Testis (tissue), 2 donors: ENCODE measurements around the gene KLLN.

ENCODE experiments used
- POLR2A ChIP-seq: fragments of 450-650 bp; IDR thresholded peaks from one replicate; pipeline ENCODE4 v1.6.1; 2017; ENCODE audit warnings: antibody characterized with exemption, mild to moderate bottlenecking, moderate library complexity
- TF ChIP-seq, protein P1 (sequence below), 3 experiments: fragments of 450-650 bp in 2 of 3; fragments of 200-600 bp in 1 of 3; sonication (generic) in 1 of 3; IDR thresholded peaks; one replicate each; pipeline ENCODE4 v1.5.1; 2016 to 2019; ENCODE audit warnings: antibody characterized with exemption in 3 of 3, mild to moderate bottlenecking in 2 of 3, moderate library complexity in 1 of 3

DNA sequence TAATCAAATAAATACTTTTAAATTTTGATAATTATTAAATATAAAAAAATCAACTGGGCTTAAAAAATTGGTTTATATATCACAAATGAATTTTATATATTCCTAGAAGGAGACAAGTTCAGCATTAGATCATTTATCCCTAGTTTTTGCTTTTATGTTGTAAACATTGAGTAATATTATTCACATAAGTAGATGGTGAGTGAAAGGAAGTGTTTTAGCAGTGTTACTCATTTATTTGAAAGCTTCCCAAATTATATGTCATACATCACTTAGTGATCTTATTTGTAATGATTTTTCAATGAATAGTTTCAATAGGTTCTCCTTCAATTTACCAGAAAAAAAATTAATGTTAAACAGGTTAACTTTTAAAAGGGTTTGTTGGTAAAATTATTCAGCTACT is 15.8 kb downstream of the KLLN start:
- TF ChIP-seq, protein P1, sequence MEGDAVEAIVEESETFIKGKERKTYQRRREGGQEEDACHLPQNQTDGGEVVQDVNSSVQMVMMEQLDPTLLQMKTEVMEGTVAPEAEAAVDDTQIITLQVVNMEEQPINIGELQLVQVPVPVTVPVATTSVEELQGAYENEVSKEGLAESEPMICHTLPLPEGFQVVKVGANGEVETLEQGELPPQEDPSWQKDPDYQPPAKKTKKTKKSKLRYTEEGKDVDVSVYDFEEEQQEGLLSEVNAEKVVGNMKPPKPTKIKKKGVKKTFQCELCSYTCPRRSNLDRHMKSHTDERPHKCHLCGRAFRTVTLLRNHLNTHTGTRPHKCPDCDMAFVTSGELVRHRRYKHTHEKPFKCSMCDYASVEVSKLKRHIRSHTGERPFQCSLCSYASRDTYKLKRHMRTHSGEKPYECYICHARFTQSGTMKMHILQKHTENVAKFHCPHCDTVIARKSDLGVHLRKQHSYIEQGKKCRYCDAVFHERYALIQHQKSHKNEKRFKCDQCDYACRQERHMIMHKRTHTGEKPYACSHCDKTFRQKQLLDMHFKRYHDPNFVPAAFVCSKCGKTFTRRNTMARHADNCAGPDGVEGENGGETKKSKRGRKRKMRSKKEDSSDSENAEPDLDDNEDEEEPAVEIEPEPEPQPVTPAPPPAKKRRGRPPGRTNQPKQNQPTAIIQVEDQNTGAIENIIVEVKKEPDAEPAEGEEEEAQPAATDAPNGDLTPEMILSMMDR (IDR thresholded peaks at IDR 0.05), result no peak
- no peak for TF ChIP-seq POLR2A
